ENCODE data around the gene KANSL1.
"Not testable (repeated sequence)": the region's sequence is repeated elsewhere in the genome, so short reads cannot be mapped to it uniquely, and the experiment has no call there.

Gene KANSL1

GRCh38 chr17:46136820-46137219 lies 56.4 kb downstream of the KANSL1 start:
- DNase-seq = no peak

- DNase-seq = no peak
Measured at GRCh38 chr17:46135879-46136563, 57.2 kb downstream of the KANSL1 start.

- no peak for DNase-seq
Measured at GRCh38 chr17:46135126-46135812, 58.0 kb downstream of the KANSL1 start.

- no peak for DNase-seq
Measured at GRCh38 chr17:46129302-46129701, 63.9 kb downstream of the KANSL1 start.

- no peak for DNase-seq
Measured at GRCh38 chr17:46128453-46128852, 64.8 kb downstream of the KANSL1 start.

- no peak for DNase-seq
Measured at GRCh38 chr17:46127524-46127923, 65.7 kb downstream of the KANSL1 start.

- no peak for DNase-seq
Measured at GRCh38 chr17:46126840-46127239, 66.4 kb downstream of the KANSL1 start.

GRCh38 chr17:46125831-46126230 lies 67.4 kb downstream of the KANSL1 start:
- no peak for DNase-seq

GRCh38 chr17:46124695-46125592 lies 68.3 kb downstream of the KANSL1 start:
- DNase-seq = no peak

GRCh38 chr17:46123607-46124006 lies 69.6 kb downstream of the KANSL1 start:
- no peak for DNase-seq

- DNase-seq = no peak
Measured at GRCh38 chr17:46122486-46122871, 70.8 kb downstream of the KANSL1 start.

GRCh38 chr17:46121841-46122485 lies 71.3 kb downstream of the KANSL1 start:
- no peak for DNase-seq

- DNase-seq = no peak
Measured at GRCh38 chr17:46121165-46121764, 72.0 kb downstream of the KANSL1 start.

GRCh38 chr17:46120537-46120936 lies 72.7 kb downstream of the KANSL1 start:
- DNase-seq = no peak

- no peak for DNase-seq
Measured at GRCh38 chr17:46120078-46120477, 73.2 kb downstream of the KANSL1 start.

- DNase-seq = no peak
Measured at GRCh38 chr17:46118964-46119363, 74.3 kb downstream of the KANSL1 start.

- DNase-seq = no peak
Measured at GRCh38 chr17:46117850-46118696, 75.2 kb downstream of the KANSL1 start.

GRCh38 chr17:46117117-46117516 lies 76.1 kb downstream of the KANSL1 start:
- no peak for DNase-seq

GRCh38 chr17:46115699-46116098 lies 77.5 kb downstream of the KANSL1 start:
- no peak for DNase-seq

- DNase-seq = not testable (repeated sequence)
Measured at GRCh38 chr17:46111236-46111635, 82.0 kb downstream of the KANSL1 start.

GRCh38 chr17:46110219-46110618 lies 83.0 kb downstream of the KANSL1 start:
- no peak for DNase-seq
